T-helper 17 cell (primary cell): Measurements from ENCODE around the gene OR10P1. TPM values are rescaled to one million over a fixed set of nuclear protein-coding genes. Genes with fewer than 3 reads are reported as not detected.
"Not testable (repeated sequence)": the region's sequence is repeated elsewhere in the genome, so short reads cannot be mapped to it uniquely, and the experiment has no call there.

Experiments
- ATAC-seq: fragments of 150-1000 bp; cut with Tn5 transposase; 2 replicates; pipeline ENCODE4 v1.10.0; 2021; ENCODE audit warnings: mild to moderate bottlenecking, moderate library complexity
- DNase-seq, 3 donors: peaks; one replicate each; pipeline versions ENCODE4 v3.0.0 to v3.0.0-alpha.2; 2020 to 2021
- H3K9me3 ChIP-seq: one replicate; pipeline ENCODE4 v1.7.0; 2013; ENCODE audit warnings: low read length, mild to moderate bottlenecking; ENCODE audit not compliant: control insufficient read depth, poor library complexity, severe bottlenecking
- H3K27ac Mint-ChIP-seq: one replicate; pipeline ENCODE4 v1.8.0; 2022; ENCODE audit warnings: mild to moderate bottlenecking, moderate library complexity, mixed read lengths
- H3K27me3 Mint-ChIP-seq: one replicate; pipeline ENCODE4 v1.8.0; 2022; ENCODE audit warnings: mixed read lengths
- H3K36me3 Mint-ChIP-seq: one replicate; pipeline ENCODE4 v1.8.0; 2022; ENCODE audit warnings: low read depth, mixed read lengths
- H3K4me1 Mint-ChIP-seq: one replicate; pipeline ENCODE4 v1.8.0; 2022; ENCODE audit warnings: mild to moderate bottlenecking, mixed read lengths
- H3K4me3 Mint-ChIP-seq: one replicate; pipeline ENCODE4 v1.8.0; 2022; ENCODE audit warnings: mild to moderate bottlenecking, moderate library complexity, mixed read lengths
- total RNA-seq, 4 donors: library from RNA in 2 of 4; stranded (reverse) in 2 of 4; gene quantifications; one replicate each; pipeline ENCODE4 v1.2.3 and lab custom pipeline; 2022 to 2026

OR10P1 gene, protein sequence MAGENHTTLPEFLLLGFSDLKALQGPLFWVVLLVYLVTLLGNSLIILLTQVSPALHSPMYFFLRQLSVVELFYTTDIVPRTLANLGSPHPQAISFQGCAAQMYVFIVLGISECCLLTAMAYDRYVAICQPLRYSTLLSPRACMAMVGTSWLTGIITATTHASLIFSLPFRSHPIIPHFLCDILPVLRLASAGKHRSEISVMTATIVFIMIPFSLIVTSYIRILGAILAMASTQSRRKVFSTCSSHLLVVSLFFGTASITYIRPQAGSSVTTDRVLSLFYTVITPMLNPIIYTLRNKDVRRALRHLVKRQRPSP
- total RNA-seq (not detected), total RNA-seq (lab: John Stamatoyannopoulos, UW) (0 reads per million in 2 donors)

DNA sequence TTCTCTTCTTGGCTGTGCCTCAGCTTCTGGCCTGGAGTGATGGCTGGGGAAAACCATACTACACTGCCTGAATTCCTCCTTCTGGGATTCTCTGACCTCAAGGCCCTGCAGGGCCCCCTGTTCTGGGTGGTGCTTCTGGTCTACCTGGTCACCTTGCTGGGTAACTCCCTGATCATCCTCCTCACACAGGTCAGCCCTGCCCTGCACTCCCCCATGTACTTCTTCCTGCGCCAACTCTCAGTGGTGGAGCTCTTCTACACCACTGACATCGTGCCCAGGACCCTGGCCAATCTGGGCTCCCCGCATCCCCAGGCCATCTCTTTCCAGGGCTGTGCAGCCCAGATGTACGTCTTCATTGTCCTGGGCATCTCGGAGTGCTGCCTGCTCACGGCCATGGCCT is at the start of gene OR10P1:
OR10P1 (plus strand) TSS at position 40 of the 400 bp plus-strand sequence; CDS start at position 40, 0 bp downstream.
- H3K36me3 Mint-ChIP-seq: no peaks in the 10 kb centered on the region
- H3K4me1 Mint-ChIP-seq: peaks cover 15% of the 10 kb centered on the region
- H3K27me3 Mint-ChIP-seq: peaks cover 25% of the 10 kb centered on the region
- peak within 1 kb of the TSS; percentile 12 for H3K27ac Mint-ChIP-seq
- H3K4me3 Mint-ChIP-seq: peak within 1 kb of the TSS; percentile 65
- ATAC-seq: no peak
- no peak for DNase-seq
- no peaks in the 10 kb centered on the region for H3K9me3 ChIP-seq

DNA sequence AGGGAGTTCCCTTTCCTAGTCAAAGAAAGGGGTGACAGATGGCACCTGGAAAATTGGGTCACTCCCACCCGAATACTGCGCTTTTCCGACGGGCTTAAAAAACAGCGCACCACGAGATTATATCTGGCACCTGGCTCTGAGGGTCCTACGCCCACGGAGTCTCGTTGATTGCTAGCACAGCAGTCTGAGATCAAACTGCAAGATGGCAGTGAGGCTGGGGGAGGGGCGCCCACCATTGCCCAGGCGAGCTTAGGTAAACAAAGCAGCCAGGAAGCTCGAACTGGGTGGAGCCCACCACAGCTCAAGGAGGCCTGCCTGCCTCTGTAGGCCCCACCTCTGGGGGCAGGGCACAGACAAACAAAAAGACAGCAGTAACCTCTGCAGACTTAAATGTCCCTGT is 46.5 kb upstream of the OR10P1 start:
- not testable (repeated sequence) for H3K9me3 ChIP-seq, DNase-seq, H3K36me3 Mint-ChIP-seq, ATAC-seq, H3K27ac Mint-ChIP-seq, H3K4me3 Mint-ChIP-seq, H3K4me1 Mint-ChIP-seq
- peaks cover 24% of the 10 kb centered on the region for H3K27me3 Mint-ChIP-seq

DNA sequence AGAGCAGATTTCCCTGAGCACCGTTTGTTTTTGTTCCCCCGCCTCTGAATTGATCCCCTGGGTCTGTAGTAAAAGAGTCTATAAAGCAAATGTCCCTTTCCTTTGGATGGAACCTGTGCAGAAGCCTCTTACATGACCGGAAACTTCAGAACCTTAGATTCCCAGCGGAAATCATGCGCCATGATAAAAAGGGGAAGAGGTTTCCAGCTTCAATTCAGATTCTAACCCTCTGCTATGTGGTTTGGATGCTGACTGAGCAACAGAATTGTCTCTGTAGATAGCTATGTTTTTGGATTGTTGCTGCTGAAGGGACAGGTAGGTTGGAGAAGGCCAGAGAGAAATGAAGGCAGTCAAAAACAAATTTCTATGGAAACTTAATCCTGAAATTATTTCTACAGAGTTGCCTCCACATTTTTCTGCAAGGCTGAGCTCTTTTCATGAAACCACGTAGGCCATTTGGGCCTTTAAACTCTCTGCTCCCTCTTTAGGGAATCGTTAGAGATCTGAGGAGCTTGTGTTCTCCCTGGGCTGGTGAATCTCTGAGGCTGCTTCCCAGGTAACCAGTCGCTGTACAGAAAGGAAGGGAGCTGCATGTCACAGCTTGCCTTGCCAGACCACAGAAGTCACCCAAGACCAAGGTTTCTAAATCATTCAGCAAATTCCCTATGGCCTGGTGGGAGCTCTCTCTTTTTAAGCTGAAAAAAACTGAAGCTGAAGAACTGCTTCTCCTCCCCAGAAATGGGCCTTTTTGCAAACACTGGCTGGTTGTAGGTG is 28.7 kb upstream of the OR10P1 start:
- ATAC-seq (no peak), DNase-seq (no peak)
- peaks cover 46% of the 10 kb centered on the region for H3K27me3 Mint-ChIP-seq
- H3K36me3 Mint-ChIP-seq: peaks cover 3% of the 10 kb centered on the region
- H3K27ac Mint-ChIP-seq: no peak overlapping the region
- H3K4me1 Mint-ChIP-seq: peaks cover 2% of the 10 kb centered on the region
- H3K9me3 ChIP-seq: no peaks in the 10 kb centered on the region
- no peak overlapping the region for H3K4me3 Mint-ChIP-seq

DNA sequence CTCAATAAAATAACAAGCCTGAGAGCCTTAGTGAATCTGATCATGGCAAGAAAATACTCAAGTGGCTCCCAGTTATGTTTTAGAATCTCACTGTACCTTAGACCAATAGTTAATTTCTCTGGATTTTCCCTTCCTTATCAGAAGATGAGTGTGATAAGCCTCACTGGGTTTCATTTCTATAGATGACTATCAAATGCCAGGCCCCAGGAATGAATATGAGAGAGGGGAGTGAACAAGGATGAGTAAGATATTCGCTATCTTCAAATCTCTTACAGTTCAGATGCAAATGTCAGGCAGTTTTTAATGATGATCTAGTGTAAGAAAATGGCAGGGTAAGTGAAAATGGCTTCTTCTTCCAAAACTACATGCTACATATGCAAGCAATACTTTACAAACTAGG is 26.1 kb upstream of the OR10P1 start:
- Mint-ChIP-seq H3K27ac (no peak overlapping the region), H3K4me3 (no peak overlapping the region), H3K27me3 (peaks cover 40% of the 10 kb centered on the region), H3K36me3 (peaks cover 5% of the 10 kb centered on the region), H3K4me1 (peaks cover 2% of the 10 kb centered on the region)
- DNase-seq (no peak), ATAC-seq (no peak)
- H3K9me3 ChIP-seq: peaks cover 8% of the 10 kb centered on the region

GRCh38 chr12:55612646-55613045 is 24.0 kb upstream of the OR10P1 start:
- ATAC-seq: no peak
- Mint-ChIP-seq H3K27me3 (peaks cover 41% of the 10 kb centered on the region), H3K36me3 (peaks cover 5% of the 10 kb centered on the region), H3K27ac (no peak overlapping the region), H3K4me1 (peaks cover 2% of the 10 kb centered on the region), H3K4me3 (no peak overlapping the region)
- H3K9me3 ChIP-seq: peaks cover 8% of the 10 kb centered on the region
- no peak for DNase-seq

DNA sequence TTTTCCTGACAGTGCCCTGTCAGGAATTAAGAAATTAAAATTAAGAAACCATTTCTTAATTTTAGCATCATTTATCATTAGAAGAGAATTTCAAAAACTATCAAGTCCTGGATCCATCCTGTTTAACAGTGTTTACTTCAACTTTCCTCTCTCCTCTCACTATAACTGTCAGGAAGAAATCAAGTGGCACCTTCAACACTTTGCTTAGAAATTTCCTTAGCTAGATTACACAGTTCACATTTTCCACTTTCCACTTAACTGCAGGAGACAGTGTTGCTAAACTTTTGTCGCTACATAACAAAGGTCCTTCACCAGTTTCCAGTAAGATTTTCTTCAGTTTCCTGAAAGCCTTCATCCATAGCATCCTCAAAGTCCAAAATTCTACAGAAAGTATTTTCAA is 21.9 kb upstream of the OR10P1 start:
- Mint-ChIP-seq H3K4me3 (no peak overlapping the region), H3K27me3 (peaks cover 35% of the 10 kb centered on the region), H3K4me1 (peaks cover 4% of the 10 kb centered on the region), H3K36me3 (peaks cover 5% of the 10 kb centered on the region), H3K27ac (no peak overlapping the region)
- DNase-seq: no peak
- H3K9me3 ChIP-seq: peaks cover 8% of the 10 kb centered on the region
- ATAC-seq: no peak

DNA sequence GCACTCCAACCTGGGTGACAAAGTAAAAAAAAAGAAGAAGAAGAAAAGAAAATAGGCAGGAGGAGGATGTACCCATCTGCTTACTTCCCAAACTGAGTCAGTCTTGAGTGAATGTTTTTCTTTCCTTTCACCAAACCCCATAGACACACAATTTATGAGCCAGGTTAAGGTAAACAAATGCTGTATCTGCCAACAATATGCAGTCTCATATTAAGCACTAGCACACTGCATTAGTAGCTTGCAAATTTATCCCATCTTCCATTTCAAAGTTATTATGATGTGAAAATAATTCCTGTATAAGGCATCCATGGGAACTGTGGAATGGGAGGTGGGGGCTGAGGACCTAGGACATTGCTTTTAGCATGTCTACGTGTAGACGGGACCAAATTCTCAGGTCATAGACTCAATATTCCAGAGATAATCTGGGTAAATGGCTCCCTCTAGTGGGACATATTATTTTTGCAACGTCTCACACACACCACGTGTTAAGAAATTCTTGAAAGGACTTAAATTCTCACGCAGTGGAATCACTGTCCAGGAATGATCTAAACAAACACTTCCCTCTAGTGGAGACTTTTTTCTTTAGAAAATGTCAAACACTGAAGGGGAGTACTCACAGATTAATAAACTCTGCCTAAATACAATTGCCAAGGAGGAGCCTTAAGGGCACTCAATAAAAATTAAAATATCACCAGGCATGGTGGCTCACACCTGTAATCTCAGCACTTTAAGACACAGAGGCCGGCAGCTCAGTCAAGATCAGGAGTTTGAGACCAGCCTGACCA is 17.1 kb upstream of the OR10P1 start:
- peak in 1 of 3 donors; percentile 31 for DNase-seq
- Mint-ChIP-seq H3K4me1 (peaks cover 3% of the 10 kb centered on the region), H3K4me3 (no peak overlapping the region), H3K27me3 (peaks cover 38% of the 10 kb centered on the region), H3K27ac (no peak overlapping the region), H3K36me3 (peaks cover 5% of the 10 kb centered on the region)
- peak; percentile 97 for ATAC-seq
- H3K9me3 ChIP-seq: peaks cover 8% of the 10 kb centered on the region

DNA sequence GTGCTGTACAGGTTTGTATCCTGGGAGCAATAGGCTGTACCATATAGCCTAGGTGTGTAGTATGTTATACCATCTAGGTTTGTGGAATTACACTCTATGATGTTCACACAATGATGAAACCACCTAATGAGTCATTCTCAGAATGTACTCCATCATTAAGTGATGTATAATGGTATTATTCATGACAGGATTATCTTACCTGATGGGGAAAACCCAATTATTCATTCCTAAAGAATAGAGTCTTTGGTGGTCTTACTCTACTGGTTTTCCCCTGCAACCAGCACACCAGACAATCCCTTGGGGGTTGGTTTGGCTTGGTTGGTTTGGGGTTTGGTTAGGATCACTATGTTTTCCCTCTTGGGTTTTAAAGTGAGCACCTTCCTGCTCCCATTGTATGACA is 12.6 kb upstream of the OR10P1 start:
- Mint-ChIP-seq H3K4me1 (peaks cover 5% of the 10 kb centered on the region), H3K36me3 (no peaks in the 10 kb centered on the region), H3K4me3 (no peak overlapping the region), H3K27ac (no peak overlapping the region), H3K27me3 (peaks cover 44% of the 10 kb centered on the region)
- ATAC-seq (no peak), DNase-seq (no peak)
- H3K9me3 ChIP-seq: no peaks in the 10 kb centered on the region

GRCh38 chr12:55626154-55626553 is 10.5 kb upstream of the OR10P1 start:
- Mint-ChIP-seq H3K4me1 (peaks cover 11% of the 10 kb centered on the region), H3K27ac (no peak overlapping the region), H3K36me3 (peaks cover 4% of the 10 kb centered on the region), H3K4me3 (no peak overlapping the region), H3K27me3 (peaks cover 46% of the 10 kb centered on the region)
- no peak for DNase-seq
- no peak for ATAC-seq
- no peaks in the 10 kb centered on the region for H3K9me3 ChIP-seq

DNA sequence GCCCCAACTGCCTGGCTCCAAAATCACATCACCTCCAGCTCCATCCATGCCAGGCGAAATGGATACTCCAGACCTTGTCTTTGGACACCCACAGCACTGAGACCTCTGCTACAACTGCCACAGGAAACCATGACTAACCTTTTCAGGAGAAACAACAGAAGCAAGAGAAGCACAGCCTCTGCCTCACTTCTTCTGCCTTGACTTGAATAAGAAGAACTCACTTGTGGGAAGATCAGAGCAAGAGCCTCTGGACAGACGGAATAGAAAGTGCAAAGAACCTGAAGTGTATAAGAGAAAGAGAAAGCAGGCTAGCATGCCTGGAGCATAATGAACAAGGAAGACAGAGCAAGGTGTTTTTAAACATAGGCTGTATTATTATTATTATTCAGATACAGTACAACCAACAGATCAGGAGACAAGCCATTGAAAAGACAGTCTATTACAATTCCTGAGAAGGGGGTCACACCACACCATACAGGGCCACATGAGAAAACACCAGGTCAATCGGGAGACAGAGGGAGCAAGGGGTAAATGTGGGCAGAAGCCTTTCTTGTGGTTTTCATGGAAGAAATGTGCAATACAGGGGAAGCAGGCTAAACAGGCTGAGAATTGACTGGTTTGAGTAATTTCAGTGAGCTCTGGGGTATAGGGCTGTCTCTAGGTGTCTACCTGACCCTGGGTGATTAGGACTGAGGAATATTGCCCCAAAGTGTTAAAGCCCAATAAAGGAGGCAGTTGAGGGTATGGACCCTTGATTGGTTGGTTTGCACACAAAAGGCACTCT is 7.4 kb upstream of the OR10P1 start:
- Mint-ChIP-seq H3K27ac (peak overlapping the region; percentile 83), H3K36me3 (peaks cover 4% of the 10 kb centered on the region), H3K4me1 (peaks cover 17% of the 10 kb centered on the region), H3K27me3 (peaks cover 41% of the 10 kb centered on the region), H3K4me3 (peak overlapping the region; percentile 53)
- no peaks in the 10 kb centered on the region for H3K9me3 ChIP-seq
- DNase-seq (no peak), ATAC-seq (no peak)

DNA sequence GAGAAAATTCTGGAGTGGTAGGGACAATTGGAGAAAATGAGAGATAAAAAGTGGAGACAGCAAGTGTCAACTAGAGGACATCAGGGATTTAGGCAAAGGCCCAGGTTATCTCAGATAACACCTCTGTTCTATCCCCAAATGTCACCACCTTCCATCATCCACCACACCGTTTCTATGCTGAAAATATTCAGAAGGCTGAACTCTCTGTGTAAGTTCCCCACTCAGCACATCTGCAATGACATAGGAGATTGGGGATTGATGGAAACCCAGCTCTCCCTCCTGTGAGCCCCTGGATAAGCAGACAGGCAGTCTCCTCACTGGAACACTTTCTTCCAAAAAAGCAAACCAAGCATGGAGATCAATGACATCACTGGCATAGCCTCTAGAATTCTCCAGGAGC is 5.6 kb upstream of the OR10P1 start:
- H3K27ac Mint-ChIP-seq: no peak overlapping the region
- no peak for ATAC-seq
- no peak overlapping the region for H3K4me3 Mint-ChIP-seq
- H3K9me3 ChIP-seq: no peaks in the 10 kb centered on the region
- peaks cover 4% of the 10 kb centered on the region for H3K36me3 Mint-ChIP-seq
- peaks cover 41% of the 10 kb centered on the region for H3K27me3 Mint-ChIP-seq
- DNase-seq: no peak
- H3K4me1 Mint-ChIP-seq: peaks cover 17% of the 10 kb centered on the region

DNA sequence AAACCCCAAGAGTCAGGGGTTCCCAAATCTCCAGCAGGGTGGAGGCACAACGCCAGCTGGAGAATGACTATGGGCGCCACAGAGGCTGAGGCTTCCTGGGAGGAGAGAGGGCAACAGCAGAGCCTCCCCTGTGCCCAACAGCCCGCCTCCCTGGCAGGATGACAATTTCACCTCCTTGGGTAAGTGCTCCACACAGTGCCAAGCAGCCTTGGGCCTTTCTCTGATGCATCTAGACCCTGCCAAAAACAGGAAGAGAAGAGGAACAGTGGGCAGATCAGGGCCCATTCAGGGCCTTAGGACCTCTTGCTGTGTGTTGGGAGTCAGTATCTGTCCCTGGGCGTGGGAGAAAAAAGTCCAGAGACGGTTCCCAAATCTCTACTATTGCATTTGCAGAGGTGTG is 5.0 kb upstream of the OR10P1 start:
- ATAC-seq: no peak
- Mint-ChIP-seq H3K27me3 (peaks cover 41% of the 10 kb centered on the region), H3K36me3 (peaks cover 4% of the 10 kb centered on the region), H3K27ac (no peak overlapping the region), H3K4me1 (peaks cover 17% of the 10 kb centered on the region), H3K4me3 (no peak overlapping the region)
- DNase-seq: no peak
- H3K9me3 ChIP-seq: no peaks in the 10 kb centered on the region
